ENCODE data around the gene PKDREJ.

PKDREJ gene

GRCh38 chr22:46296257-46297150 lies 33.4 kb upstream of the PKDREJ start, which contains the start of gene GTSE1:
TSS of gene GTSE1 (plus strand) at chr22:46296870. CDS start at chr22:46297401, 531 bp downstream.
- POLR2A ChIA-PET: interaction anchor here (0.6 to 2.2 kb wide), 14 partner anchors 8 to 261 kb away, joined by 3 to 11 read pairs (median 6); partner anchors contain the start of genes CDPF1, CELSR1 and TTC38
- peak; percentile 99 for DNase-seq (ENCODE audit: extremely low spot score)
- no peak for TF ChIP-seq ARNT (IDR thresholded peaks at IDR 0.05)
- peak; percentile 96 for TF ChIP-seq FOXM1 (IDR thresholded peaks at IDR 0.05; ENCODE audit: borderline replicate concordance)
- no peak for TF ChIP-seq LEF1 (IDR thresholded peaks at IDR 0.05; ENCODE audit: borderline replicate concordance)
- TF ChIP-seq L3MBTL2 (conservative IDR thresholded peaks at IDR 0.05): peak; percentile 48; the same call in 1 of the 2 replicates
- TF ChIP-seq ELF4 (IDR thresholded peaks at IDR 0.05): peak; percentile 91
- CTCF ChIA-PET: interaction anchor here (1.0 to 1.6 kb wide), 2 partner anchors 116 to 174 kb away, joined by 3 to 8 read pairs; no protein-coding TSS in a partner anchor

GRCh38 chr22:46295277-46295971 lies 32.3 kb upstream of the PKDREJ start:
- no peak for DNase-seq (ENCODE audit: extremely low spot score)
- ChIA-PET CTCF (interaction anchor here (1.6 kb wide), 1 partner anchor 173 kb away, joined by 8 read pairs; no protein-coding TSS in a partner anchor), POLR2A (interaction anchor here (1.0 to 2.2 kb wide), 7 partner anchors 9 to 173 kb away, joined by 4 to 11 read pairs (median 7); partner anchors contain the start of gene TTC38)
- no peak for TF ChIP-seq ARNT (IDR thresholded peaks at IDR 0.05)
- TF ChIP-seq FOXA1 (IDR thresholded peaks at IDR 0.05): no peak
- TF ChIP-seq FOXK2 (IDR thresholded peaks at IDR 0.05): no peak
- TF ChIP-seq FOXM1 (IDR thresholded peaks at IDR 0.05; ENCODE audit: borderline replicate concordance): no peak
- no peak for TF ChIP-seq NFRKB (IDR thresholded peaks at IDR 0.05)
- TF ChIP-seq HDGF (IDR thresholded peaks at IDR 0.05; ENCODE audit: borderline replicate concordance): no peak
- no peak for TF ChIP-seq CTBP1 (IDR thresholded peaks at IDR 0.05; ENCODE audit: borderline replicate concordance)
- no peak for TF ChIP-seq ELF4 (IDR thresholded peaks at IDR 0.05)
- no peak for TF ChIP-seq SUZ12 (IDR thresholded peaks at IDR 0.05)
- no peak for TF ChIP-seq TARDBP (IDR thresholded peaks at IDR 0.05)
- no peak for TF ChIP-seq L3MBTL2 (conservative IDR thresholded peaks at IDR 0.05)
- TF ChIP-seq, protein P1, sequence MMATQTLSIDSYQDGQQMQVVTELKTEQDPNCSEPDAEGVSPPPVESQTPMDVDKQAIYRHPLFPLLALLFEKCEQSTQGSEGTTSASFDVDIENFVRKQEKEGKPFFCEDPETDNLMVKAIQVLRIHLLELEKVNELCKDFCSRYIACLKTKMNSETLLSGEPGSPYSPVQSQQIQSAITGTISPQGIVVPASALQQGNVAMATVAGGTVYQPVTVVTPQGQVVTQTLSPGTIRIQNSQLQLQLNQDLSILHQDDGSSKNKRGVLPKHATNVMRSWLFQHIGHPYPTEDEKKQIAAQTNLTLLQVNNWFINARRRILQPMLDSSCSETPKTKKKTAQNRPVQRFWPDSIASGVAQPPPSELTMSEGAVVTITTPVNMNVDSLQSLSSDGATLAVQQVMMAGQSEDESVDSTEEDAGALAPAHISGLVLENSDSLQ (IDR thresholded peaks at IDR 0.05): no peak
- TF ChIP-seq ZNF384 (IDR thresholded peaks at IDR 0.05): no peak
- TF ChIP-seq LEF1 (IDR thresholded peaks at IDR 0.05; ENCODE audit: borderline replicate concordance): no peak
- TF ChIP-seq BHLHE40 (IDR thresholded peaks at IDR 0.05; ENCODE audit: borderline replicate concordance): no peak
- no peak for TF ChIP-seq SP1 (IDR thresholded peaks at IDR 0.05)

GRCh38 chr22:46294784-46295183 lies 31.6 kb upstream of the PKDREJ start:
- CTCF ChIA-PET: no interaction called here
- TF ChIP-seq TARDBP (IDR thresholded peaks at IDR 0.05): no peak
- no peak for TF ChIP-seq ZNF384 (IDR thresholded peaks at IDR 0.05)
- TF ChIP-seq FOXA1 (IDR thresholded peaks at IDR 0.05): no peak
- TF ChIP-seq FOXK2 (IDR thresholded peaks at IDR 0.05): no peak
- no peak for TF ChIP-seq L3MBTL2 (conservative IDR thresholded peaks at IDR 0.05)
- TF ChIP-seq SP1 (IDR thresholded peaks at IDR 0.05): no peak
- TF ChIP-seq SUZ12 (IDR thresholded peaks at IDR 0.05): no peak
- no peak for TF ChIP-seq LEF1 (IDR thresholded peaks at IDR 0.05; ENCODE audit: borderline replicate concordance)
- no peak for TF ChIP-seq NFRKB (IDR thresholded peaks at IDR 0.05)
- TF ChIP-seq CTBP1 (IDR thresholded peaks at IDR 0.05; ENCODE audit: borderline replicate concordance): no peak
- TF ChIP-seq, protein P1 (IDR thresholded peaks at IDR 0.05): no peak
- TF ChIP-seq BHLHE40 (IDR thresholded peaks at IDR 0.05; ENCODE audit: borderline replicate concordance): no peak
- TF ChIP-seq HDGF (IDR thresholded peaks at IDR 0.05; ENCODE audit: borderline replicate concordance): no peak
- TF ChIP-seq ARNT (IDR thresholded peaks at IDR 0.05): no peak
- TF ChIP-seq FOXM1 (IDR thresholded peaks at IDR 0.05; ENCODE audit: borderline replicate concordance): no peak
- POLR2A ChIA-PET: no interaction called here
- DNase-seq (ENCODE audit: extremely low spot score): no peak

DNA sequence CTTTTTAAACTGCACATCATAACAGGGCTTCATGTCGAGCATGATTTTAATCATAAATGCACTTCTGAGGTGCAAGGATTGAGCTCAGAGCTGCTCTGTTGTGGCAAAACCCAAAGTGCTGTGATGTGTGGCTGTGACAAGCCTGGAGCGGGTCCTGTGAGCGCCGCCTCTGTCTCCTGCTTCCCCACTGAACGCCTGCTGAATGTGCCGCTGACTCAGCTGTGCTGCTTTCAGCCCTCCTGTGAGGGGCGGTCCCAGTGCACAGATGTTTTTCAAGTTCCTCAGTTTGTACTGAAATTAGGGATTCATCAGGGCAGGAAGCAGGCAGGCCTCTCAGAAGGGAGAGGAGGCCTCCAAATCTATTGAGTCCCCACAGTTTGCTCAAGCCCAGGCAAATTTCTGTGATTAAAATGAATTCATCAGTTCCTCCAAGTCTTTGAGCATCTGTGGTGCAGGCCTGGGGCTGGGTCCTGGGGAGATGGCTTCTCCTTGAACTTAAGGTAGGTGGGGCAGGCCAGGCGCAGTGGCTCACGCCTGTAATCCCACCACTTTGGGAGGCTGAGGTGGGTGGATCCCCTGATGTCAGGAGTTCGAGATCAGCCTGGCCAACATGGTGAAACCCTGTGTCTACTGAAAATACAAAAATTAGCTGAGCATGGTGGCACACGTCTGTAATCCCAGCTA lies 30.6 kb upstream of the PKDREJ start:
- DNase-seq (ENCODE audit: extremely low spot score): no peak
- no peak for TF ChIP-seq L3MBTL2 (conservative IDR thresholded peaks at IDR 0.05)
- no peak for TF ChIP-seq ELF4 (IDR thresholded peaks at IDR 0.05)
- TF ChIP-seq NFRKB (IDR thresholded peaks at IDR 0.05): no peak
- no peak for TF ChIP-seq SP1 (IDR thresholded peaks at IDR 0.05)
- no peak for TF ChIP-seq ARNT (IDR thresholded peaks at IDR 0.05)
- TF ChIP-seq HDGF (IDR thresholded peaks at IDR 0.05; ENCODE audit: borderline replicate concordance): no peak
- TF ChIP-seq FOXM1 (IDR thresholded peaks at IDR 0.05; ENCODE audit: borderline replicate concordance): no peak
- TF ChIP-seq LEF1 (IDR thresholded peaks at IDR 0.05; ENCODE audit: borderline replicate concordance): no peak
- no peak for TF ChIP-seq FOXK2 (IDR thresholded peaks at IDR 0.05)
- TF ChIP-seq ZNF384 (IDR thresholded peaks at IDR 0.05): no peak
- TF ChIP-seq, protein P1 (IDR thresholded peaks at IDR 0.05): no peak
- TF ChIP-seq BHLHE40 (IDR thresholded peaks at IDR 0.05; ENCODE audit: borderline replicate concordance): no peak
- TF ChIP-seq TARDBP (IDR thresholded peaks at IDR 0.05): no peak
- no peak for TF ChIP-seq FOXA1 (IDR thresholded peaks at IDR 0.05)
- ChIA-PET CTCF (no interaction called here), POLR2A (no interaction called here)

DNA sequence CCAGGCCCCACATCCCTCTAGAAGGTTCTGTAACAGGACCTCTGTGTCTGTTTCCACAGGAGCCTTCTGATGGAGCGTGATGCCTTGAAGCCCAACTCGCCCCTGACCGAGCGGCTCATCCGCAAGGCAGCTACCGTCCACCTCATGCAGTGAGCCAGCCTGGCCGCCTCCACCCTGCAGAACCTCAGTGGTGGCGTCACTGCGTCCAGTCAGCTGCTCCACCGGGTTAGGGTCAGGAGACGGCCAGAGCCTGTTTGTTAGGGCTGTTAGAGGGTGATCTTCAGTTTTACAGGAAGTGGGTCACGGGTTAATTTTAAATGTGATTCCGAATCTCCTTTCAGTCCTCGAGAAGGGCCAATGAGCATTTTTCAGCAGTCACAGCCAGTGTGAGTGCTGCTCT lies 29.6 kb upstream of the PKDREJ start:
- DNase-seq (ENCODE audit: extremely low spot score): no peak
- ChIA-PET CTCF (no interaction called here), POLR2A (no interaction called here)
- TF ChIP-seq HDGF (IDR thresholded peaks at IDR 0.05; ENCODE audit: borderline replicate concordance) (no peak), ARNT (IDR thresholded peaks at IDR 0.05) (no peak), TARDBP (IDR thresholded peaks at IDR 0.05) (no peak), FOXK2 (IDR thresholded peaks at IDR 0.05) (no peak), LEF1 (IDR thresholded peaks at IDR 0.05; ENCODE audit: borderline replicate concordance) (no peak), SP1 (IDR thresholded peaks at IDR 0.05) (no peak), ELF4 (IDR thresholded peaks at IDR 0.05) (no peak)
- TF ChIP-seq, protein P1 (IDR thresholded peaks at IDR 0.05): no peak

All from HEK293T (cell line).